ENCODE results near the gene EEF1A1.
"Not testable (repeated sequence)": the region's sequence is repeated elsewhere in the genome, so short reads cannot be mapped to it uniquely, and the experiment has no call there.

Gene EEF1A1

DNA sequence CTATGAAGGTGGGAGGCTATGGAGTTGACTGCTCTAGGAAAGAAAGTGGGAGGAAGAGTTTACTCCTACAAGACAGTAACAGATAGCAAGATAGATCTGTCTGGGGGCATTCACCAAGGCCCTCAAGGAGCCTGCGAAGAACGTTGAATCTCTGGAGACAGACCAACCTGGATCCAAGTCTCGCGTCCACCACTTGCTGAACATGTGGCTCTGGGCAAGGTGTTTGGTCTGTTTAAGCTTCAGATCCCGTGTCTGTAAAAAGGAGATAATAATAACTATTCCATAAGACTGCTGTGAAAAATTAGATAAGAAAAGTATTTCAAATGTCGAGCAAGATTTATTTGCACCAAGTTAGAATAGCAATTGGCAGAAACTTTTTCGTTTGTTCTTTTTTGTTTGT, 8.1 kb upstream of the EEF1A1 start:
- H3K4me3 ChIP-seq (ENCODE audit: low read depth, low read length): no peak overlapping the region
- TF ChIP-seq, protein P1, sequence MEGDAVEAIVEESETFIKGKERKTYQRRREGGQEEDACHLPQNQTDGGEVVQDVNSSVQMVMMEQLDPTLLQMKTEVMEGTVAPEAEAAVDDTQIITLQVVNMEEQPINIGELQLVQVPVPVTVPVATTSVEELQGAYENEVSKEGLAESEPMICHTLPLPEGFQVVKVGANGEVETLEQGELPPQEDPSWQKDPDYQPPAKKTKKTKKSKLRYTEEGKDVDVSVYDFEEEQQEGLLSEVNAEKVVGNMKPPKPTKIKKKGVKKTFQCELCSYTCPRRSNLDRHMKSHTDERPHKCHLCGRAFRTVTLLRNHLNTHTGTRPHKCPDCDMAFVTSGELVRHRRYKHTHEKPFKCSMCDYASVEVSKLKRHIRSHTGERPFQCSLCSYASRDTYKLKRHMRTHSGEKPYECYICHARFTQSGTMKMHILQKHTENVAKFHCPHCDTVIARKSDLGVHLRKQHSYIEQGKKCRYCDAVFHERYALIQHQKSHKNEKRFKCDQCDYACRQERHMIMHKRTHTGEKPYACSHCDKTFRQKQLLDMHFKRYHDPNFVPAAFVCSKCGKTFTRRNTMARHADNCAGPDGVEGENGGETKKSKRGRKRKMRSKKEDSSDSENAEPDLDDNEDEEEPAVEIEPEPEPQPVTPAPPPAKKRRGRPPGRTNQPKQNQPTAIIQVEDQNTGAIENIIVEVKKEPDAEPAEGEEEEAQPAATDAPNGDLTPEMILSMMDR (IDR thresholded peaks at IDR 0.05; ENCODE audit: control insufficient read depth, extremely low read depth, insufficient read depth): no peak
- no peak for DNase-seq (ENCODE audit: low read depth)

DNA sequence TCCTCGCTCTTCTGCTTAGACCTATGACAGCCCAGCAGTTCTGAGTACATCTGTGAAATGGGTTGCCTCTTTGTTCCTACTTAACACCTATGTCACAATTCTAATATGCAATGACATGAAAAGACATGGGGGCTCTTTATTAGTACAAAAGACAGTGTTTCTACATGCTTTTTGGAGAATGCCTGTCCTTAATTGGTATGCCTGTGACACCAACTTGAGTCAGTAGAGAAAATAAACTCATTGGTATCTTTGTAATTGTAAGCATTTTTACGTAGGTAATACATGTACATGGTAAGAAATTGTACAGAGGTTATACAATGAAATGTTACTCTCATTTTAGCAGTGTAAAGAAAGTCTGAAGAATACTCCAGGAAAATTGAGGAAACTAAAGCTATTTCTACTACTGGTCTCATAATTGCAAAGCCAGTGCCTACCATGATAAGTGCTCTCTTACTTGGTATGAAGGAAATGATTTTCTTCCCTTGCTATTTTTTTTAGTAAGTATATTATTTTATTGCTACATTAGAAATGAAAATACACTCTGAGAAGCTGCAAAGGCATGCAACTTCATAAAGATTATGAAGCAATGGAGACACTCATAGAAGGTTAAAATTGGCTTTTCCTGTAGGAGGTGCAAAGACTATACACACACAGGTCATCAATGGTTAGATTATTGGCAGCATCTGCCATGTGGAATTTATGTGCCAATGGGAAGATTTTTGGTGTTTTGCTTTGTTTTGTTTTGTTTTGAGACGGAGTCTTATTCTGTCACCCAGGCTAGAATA, 4.9 kb upstream of the EEF1A1 start:
- no peak overlapping the region for H3K4me3 ChIP-seq (ENCODE audit: low read depth, low read length)
- TF ChIP-seq, protein P1 (IDR thresholded peaks at IDR 0.05; ENCODE audit: control insufficient read depth, extremely low read depth, insufficient read depth): no peak

DNA sequence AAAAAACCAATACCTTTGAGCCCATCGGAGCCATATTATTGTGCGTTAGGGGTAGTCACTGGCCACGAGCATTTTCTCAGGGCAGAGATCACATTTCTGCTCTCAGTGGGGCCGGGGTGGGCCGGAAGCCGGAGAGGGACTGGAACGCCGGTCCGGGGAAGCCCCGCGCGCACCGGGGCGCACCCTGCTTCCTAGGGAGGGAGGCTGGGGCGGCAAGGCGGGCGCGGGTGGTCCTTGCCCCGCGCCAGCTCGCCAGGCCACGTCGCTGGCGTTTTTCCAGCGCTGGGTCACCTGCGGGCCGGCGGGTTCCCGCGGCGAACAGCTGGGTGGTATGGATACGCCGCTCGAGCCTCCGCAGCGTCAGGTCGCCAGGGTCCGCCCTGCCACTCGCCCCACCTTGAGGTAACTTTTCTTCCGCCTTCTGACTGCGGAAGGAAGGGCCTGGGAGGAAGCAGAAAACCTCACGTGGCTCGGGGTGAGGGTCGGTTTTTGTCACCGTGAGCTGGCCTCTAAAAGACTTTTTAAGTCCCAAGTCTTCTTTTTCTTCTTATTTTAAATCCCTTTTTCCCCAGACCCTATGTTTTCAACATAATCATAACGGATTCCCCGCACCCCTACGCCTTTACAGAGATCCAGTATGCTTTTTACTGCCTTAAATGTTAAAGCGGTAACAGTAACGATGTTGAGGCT, 2.7 kb upstream of the EEF1A1 start:
- TF ChIP-seq, protein P1 (IDR thresholded peaks at IDR 0.05; ENCODE audit: control insufficient read depth, extremely low read depth, insufficient read depth): no peak
- H3K4me3 ChIP-seq (ENCODE audit: low read depth, low read length): peak overlapping the region; percentile 57
- no peak for DNase-seq (ENCODE audit: low read depth)

More for the DNA sequence above, 4.9 kb upstream of the EEF1A1 start:
- no peak for DNase-seq (ENCODE audit: low read depth)

DNA sequence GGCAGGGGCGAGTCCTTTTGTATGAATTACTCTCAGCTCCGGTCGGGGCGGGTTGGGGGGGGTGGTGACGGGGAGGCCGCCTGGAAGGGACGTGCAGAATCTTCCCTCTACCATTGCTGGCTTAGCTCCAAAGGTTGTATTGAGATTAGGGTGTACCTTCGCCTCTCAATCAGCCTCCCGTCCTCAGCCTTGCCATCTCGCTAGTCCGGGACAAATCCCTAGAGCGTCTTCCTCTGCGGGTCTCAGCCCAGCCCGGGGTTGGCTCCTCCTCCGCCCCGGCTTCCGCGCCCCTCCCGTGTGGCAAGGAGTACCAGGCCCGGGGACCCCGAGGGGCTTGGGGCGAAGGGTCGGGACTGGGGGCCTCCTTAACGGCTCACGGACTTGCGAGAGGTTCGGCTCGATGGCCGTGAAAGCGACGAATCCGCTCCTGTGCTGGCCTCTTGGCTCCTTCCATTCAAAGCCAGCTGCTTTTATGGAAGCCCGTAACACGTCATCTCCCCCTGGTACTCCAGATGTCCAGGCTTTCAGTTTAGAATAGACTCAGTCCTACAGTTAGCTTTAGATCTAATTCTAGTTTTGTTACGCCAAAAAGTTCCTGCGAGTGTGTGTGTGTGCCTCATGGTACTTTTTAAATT, 636 bp upstream of the EEF1A1 start:
- TF ChIP-seq, protein P1 (IDR thresholded peaks at IDR 0.05; ENCODE audit: control insufficient read depth, extremely low read depth, insufficient read depth): no peak
- H3K4me3 ChIP-seq (ENCODE audit: low read depth, low read length): peak overlapping the region; percentile 96
- DNase-seq (ENCODE audit: low read depth): no peak

DNA sequence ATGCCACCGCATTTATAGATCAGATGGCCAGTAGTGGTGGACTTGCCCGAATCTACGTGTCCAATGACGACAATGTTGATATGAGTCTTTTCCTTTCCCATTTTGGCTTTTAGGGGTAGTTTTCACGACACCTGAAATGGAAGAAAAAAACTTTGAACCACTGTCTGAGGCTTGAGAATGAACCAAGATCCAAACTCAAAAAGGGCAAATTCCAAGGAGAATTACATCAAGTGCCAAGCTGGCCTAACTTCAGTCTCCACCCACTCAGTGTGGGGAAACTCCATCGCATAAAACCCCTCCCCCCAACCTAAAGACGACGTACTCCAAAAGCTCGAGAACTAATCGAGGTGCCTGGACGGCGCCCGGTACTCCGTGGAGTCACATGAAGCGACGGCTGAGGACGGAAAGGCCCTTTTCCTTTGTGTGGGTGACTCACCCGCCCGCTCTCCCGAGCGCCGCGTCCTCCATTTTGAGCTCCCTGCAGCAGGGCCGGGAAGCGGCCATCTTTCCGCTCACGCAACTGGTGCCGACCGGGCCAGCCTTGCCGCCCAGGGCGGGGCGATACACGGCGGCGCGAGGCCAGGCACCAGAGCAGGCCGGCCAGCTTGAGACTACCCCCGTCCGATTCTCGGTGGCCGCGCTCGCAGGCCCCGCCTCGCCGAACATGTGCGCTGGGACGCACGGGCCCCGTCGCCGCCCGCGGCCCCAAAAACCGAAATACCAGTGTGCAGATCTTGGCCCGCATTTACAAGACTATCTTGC, 725 bp downstream of the EEF1A1 start:
- TF ChIP-seq, protein P1 (IDR thresholded peaks at IDR 0.05; ENCODE audit: control insufficient read depth, extremely low read depth, insufficient read depth): no peak
- no peak for DNase-seq (ENCODE audit: low read depth)
- peak overlapping the region; percentile 96 for H3K4me3 ChIP-seq (ENCODE audit: low read depth, low read length)

DNA sequence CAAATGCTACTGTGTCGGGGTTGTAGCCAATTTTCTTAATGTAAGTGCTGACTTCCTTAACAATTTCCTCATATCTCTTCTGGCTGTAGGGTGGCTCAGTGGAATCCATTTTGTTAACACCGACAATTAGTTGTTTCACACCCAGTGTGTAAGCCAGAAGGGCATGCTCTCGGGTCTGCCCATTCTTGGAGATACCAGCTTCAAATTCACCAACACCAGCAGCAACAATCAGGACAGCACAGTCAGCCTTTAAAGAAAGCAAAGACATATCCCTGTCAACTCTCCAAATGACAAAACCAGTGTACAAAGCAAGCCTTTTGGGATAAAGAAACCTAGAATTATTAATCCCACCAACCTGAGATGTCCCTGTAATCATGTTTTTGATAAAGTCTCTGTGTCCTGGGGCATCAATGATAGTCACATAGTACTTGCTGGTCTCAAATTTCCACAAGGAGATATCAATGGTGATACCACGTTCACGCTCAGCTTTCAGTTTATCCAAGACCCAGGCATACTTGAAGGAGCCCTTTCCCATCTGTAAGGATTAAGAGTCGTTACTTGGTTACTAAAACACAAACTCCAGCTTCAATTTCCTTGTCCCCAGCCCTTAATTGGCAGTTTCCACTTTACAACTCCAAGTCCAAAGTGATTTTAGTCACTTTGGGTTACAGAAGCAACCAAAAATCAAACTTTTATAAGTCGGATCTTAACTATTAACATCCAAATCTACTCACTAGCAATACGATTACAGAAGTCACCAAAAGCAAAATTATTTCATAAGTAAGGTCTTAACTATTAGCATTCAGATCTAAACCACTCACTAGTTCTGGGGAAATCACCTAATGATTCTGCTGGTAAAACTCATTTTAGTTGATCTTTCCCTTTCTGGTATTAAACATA, 1.6 kb downstream of the EEF1A1 start:
- peak overlapping the region; percentile 96 for H3K4me3 ChIP-seq (ENCODE audit: low read depth, low read length)

DNA sequence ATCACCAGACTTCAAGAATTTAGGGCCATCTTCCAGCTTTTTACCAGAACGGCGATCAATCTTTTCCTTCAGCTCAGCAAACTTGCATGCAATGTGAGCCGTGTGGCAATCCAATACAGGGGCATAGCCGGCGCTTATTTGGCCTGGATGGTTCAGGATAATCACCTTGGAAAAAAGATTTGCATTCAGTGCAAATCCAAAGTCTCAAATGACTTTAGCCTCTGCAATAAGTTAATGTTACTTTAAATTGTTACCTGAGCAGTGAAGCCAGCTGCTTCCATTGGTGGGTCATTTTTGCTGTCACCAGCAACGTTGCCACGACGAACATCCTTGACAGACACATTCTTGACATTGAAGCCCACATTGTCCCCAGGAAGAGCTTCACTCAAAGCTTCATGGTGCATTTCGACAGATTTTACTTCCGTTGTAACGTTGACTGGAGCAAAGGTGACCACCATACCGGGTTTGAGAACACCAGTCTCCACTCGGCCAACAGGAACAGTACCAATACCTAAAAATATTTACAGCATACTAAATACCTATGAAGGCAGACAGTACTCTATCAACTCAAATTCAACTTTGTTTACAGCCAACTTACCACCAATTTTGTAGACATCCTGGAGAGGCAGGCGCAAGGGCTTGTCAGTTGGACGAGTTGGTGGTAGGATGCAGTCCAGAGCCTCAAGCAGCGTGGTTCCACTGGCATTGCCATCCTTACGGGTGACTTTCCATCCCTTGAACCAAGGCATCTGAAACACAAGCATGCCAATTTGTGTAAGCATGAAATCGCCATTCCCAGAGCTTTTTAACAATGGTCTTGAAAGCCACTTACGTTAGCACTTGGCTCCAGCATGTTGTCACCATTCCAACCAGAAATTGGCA, 2.5 kb downstream of the EEF1A1 start:
- peak overlapping the region; percentile 96 for H3K4me3 ChIP-seq (ENCODE audit: low read depth, low read length)
- not testable (repeated sequence) for DNase-seq (ENCODE audit: low read depth)

More for the DNA sequence above, 1.6 kb downstream of the EEF1A1 start:
- not testable (repeated sequence) for DNase-seq (ENCODE audit: low read depth)

Data from LNCaP clone FGC (cell line).